WTC11 (cell line): ENCODE data around the gene TXNL4A. TPM values are rescaled to one million over a fixed set of nuclear protein-coding genes. Genes with fewer than 3 reads are reported as not detected.
A peak's percentile ranks its signal among the peaks of the same experiment; 100 is the strongest.

Source experiments
- ATAC-seq: fragments of 200-7000 bp; cut with Tn5 transposase; 2 replicates; pipeline ENCODE4 v1.10.0; 2021; ENCODE audit warnings: mild to moderate bottlenecking, moderate library complexity
- CTCF ChIA-PET: fragments of 300-600 bp; sonication (Branson Sonifier 250); formaldehyde crosslinking; loops from one replicate; lab custom pipeline; 2021; ENCODE audit warnings: antibody characterized with exemption; lab: Charles Lee
- POLR2A ChIA-PET: fragments of 350-600 bp; sonication (Branson Sonifier 250); formaldehyde crosslinking; loops from one replicate; lab custom pipeline; 2021; ENCODE audit warnings: antibody characterized with exemption; lab: Charles Lee
- DNase-seq: peaks from one replicate; pipeline ENCODE4 v3.0.0; 2021; ENCODE audit warnings: low spot score
- H3K27ac Mint-ChIP-seq: 2 replicates; pipeline ENCODE4 v1.8.0; 2021; ENCODE audit warnings: mixed read lengths
- H3K27me3 Mint-ChIP-seq: 2 replicates; pipeline ENCODE4 v1.8.0; 2021; ENCODE audit warnings: low read depth, mild to moderate bottlenecking, moderate library complexity, mixed read lengths
- H3K36me3 Mint-ChIP-seq: 2 replicates; pipeline ENCODE4 v1.8.0; 2021; ENCODE audit warnings: mixed read lengths
- H3K4me1 Mint-ChIP-seq: 2 replicates; pipeline ENCODE4 v1.8.0; 2022; ENCODE audit warnings: mixed read lengths
- H3K4me3 Mint-ChIP-seq: 2 replicates; pipeline ENCODE4 v1.8.0; 2021; ENCODE audit warnings: mild to moderate bottlenecking, moderate library complexity, mixed read lengths
- H3K9me3 Mint-ChIP-seq: 2 replicates; pipeline ENCODE4 v1.8.0; 2021; ENCODE audit warnings: mixed read lengths
- ATF1 ChIP-seq: sonication (generic); formaldehyde crosslinking; IDR thresholded peaks from 2 replicates; pipeline ENCODE4 v1.8.1; 2023; ENCODE audit warnings: mild to moderate bottlenecking, moderate library complexity, missing genetic modification reagents
- E2F4 ChIP-seq: sonication (generic); formaldehyde crosslinking; IDR thresholded peaks from 2 replicates; pipeline ENCODE4 v1.8.1; 2022; ENCODE audit warnings: low read depth, mild to moderate bottlenecking, moderate library complexity, missing genetic modification reagents, borderline replicate concordance
- HMGXB4 ChIP-seq: sonication (generic); formaldehyde crosslinking; IDR thresholded peaks from 2 replicates; pipeline ENCODE4 v1.8.1; 2023; ENCODE audit warnings: mild to moderate bottlenecking, moderate library complexity, missing genetic modification reagents
- JAZF1 ChIP-seq: fragments of 250-450 bp; sonication (Bioruptor Pico); IDR thresholded peaks from 2 replicates; pipeline ENCODE4 v1.9.0; 2021; ENCODE audit warnings: moderate library complexity, mild to moderate bottlenecking, inconsistent platforms
- KAT7 ChIP-seq: sonication (generic); formaldehyde crosslinking; IDR thresholded peaks from 2 replicates; pipeline ENCODE4 v1.8.1; 2023; ENCODE audit warnings: missing genetic modification reagents, mild to moderate bottlenecking, borderline replicate concordance
- MYBL2 ChIP-seq: sonication (generic); formaldehyde crosslinking; IDR thresholded peaks from 2 replicates; pipeline ENCODE4 v1.8.1; 2023; ENCODE audit warnings: mild to moderate bottlenecking, moderate library complexity, missing genetic modification reagents
- NFE2L1 ChIP-seq: sonication (generic); formaldehyde crosslinking; IDR thresholded peaks from 2 replicates; pipeline ENCODE4 v1.8.1; 2023; ENCODE audit warnings: missing genetic modification reagents
- NR2C2 ChIP-seq: sonication (generic); formaldehyde crosslinking; IDR thresholded peaks from 2 replicates; pipeline ENCODE4 v1.8.0; 2022; ENCODE audit warnings: mild to moderate bottlenecking, missing genetic modification reagents
- NR3C1 ChIP-seq: sonication (generic); formaldehyde crosslinking; conservative IDR thresholded peaks from 2 replicates; pipeline ENCODE4 v1.8.1; 2023; ENCODE audit warnings: low read depth, mild to moderate bottlenecking, missing genetic modification reagents
- PREB ChIP-seq: sonication (generic); formaldehyde crosslinking; IDR thresholded peaks from 2 replicates; pipeline ENCODE4 v1.8.1; 2022; ENCODE audit warnings: mild to moderate bottlenecking, missing genetic modification reagents, moderate library complexity, borderline replicate concordance
- SMAD4 ChIP-seq: sonication (generic); formaldehyde crosslinking; IDR thresholded peaks from 2 replicates; pipeline ENCODE4 v1.8.0; 2022; ENCODE audit warnings: mild to moderate bottlenecking, missing genetic modification reagents
- ZNF232 ChIP-seq: sonication (generic); formaldehyde crosslinking; IDR thresholded peaks from 2 replicates; pipeline ENCODE4 v1.8.0; 2022; ENCODE audit warnings: mild to moderate bottlenecking, missing genetic modification reagents
- ZNF317 ChIP-seq: sonication (generic); formaldehyde crosslinking; IDR thresholded peaks from 2 replicates; pipeline ENCODE4 v1.8.1; 2023; ENCODE audit warnings: low read depth, mild to moderate bottlenecking, moderate library complexity, missing genetic modification reagents, borderline replicate concordance
- ZNF396 ChIP-seq: fragments of 250-450 bp; sonication (Bioruptor Pico); IDR thresholded peaks from 2 replicates; pipeline ENCODE4 v1.8.0; 2021; ENCODE audit warnings: mild to moderate bottlenecking, moderate library complexity, borderline replicate concordance
- total RNA-seq: library from RNA; stranded (reverse); gene quantifications from 3 replicates; pipeline ENCODE4 v1.2.3, GENCODE V29; 2021
- TF ChIP-seq, protein P1 (sequence below): sonication (generic); formaldehyde crosslinking; IDR thresholded peaks from 2 replicates; pipeline ENCODE4 v1.8.1; 2022; ENCODE audit warnings: missing genetic modification reagents, borderline replicate concordance
- TF ChIP-seq, protein P2 (sequence below): sonication (generic); formaldehyde crosslinking; IDR thresholded peaks from 2 replicates; pipeline ENCODE4 v1.8.1; 2023; ENCODE audit warnings: mild to moderate bottlenecking, missing genetic modification reagents, moderate library complexity
- TF ChIP-seq, protein P3 (sequence below): sonication (generic); formaldehyde crosslinking; IDR thresholded peaks from 2 replicates; pipeline ENCODE4 v1.8.0; 2022; ENCODE audit warnings: mild to moderate bottlenecking, missing genetic modification reagents
- TF ChIP-seq, protein P4 (sequence below): sonication (generic); formaldehyde crosslinking; conservative IDR thresholded peaks from 2 replicates; pipeline ENCODE4 v1.8.1; 2022; ENCODE audit warnings: mild to moderate bottlenecking, missing genetic modification reagents
- TF ChIP-seq, protein P5 (sequence below): sonication (generic); formaldehyde crosslinking; IDR thresholded peaks from 2 replicates; pipeline ENCODE4 v1.8.0; 2022; ENCODE audit warnings: mild to moderate bottlenecking, missing genetic modification reagents
- TF ChIP-seq, protein P6 (sequence below): fragments of 250-450 bp; sonication (Bioruptor Pico); IDR thresholded peaks from 2 replicates; pipeline ENCODE4 v1.9.0; 2021; ENCODE audit warnings: mild to moderate bottlenecking, borderline replicate concordance

TXNL4A gene
- total RNA-seq, 1 experiment from 2014 or later, result 157 TPM

GRCh38 chr18:79930020-79930642 lies 58.2 kb downstream of the TXNL4A start:
- Mint-ChIP-seq H3K4me1 (peaks cover 19% of the 10 kb centered on the region), H3K36me3 (peaks cover 33% of the 10 kb centered on the region), H3K9me3 (peaks cover 43% of the 10 kb centered on the region), H3K4me3 (no peak overlapping the region), H3K27me3 (no peaks in the 10 kb centered on the region; the same call in 1 of the 2 replicates), H3K27ac (no peak overlapping the region)
- ATAC-seq (no peak), DNase-seq (no peak)
- TF ChIP-seq MYBL2 (CRISPR knock-in tag) (no peak), HMGXB4 (CRISPR knock-in tag) (no peak), ZNF317 (CRISPR knock-in tag) (peak; percentile 98), ZNF232 (CRISPR knock-in tag) (no peak), NR3C1 (CRISPR knock-in tag) (no peak)
- TF ChIP-seq, protein P1, sequence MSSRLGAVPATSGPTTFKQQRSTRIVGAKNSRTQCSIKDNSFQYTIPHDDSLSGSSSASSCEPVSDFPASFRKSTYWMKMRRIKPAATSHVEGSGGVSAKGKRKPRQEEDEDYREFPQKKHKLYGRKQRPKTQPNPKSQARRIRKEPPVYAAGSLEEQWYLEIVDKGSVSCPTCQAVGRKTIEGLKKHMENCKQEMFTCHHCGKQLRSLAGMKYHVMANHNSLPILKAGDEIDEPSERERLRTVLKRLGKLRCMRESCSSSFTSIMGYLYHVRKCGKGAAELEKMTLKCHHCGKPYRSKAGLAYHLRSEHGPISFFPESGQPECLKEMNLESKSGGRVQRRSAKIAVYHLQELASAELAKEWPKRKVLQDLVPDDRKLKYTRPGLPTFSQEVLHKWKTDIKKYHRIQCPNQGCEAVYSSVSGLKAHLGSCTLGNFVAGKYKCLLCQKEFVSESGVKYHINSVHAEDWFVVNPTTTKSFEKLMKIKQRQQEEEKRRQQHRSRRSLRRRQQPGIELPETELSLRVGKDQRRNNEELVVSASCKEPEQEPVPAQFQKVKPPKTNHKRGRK (CRISPR knock-in tag), result no peak
- TF ChIP-seq, protein P2, sequence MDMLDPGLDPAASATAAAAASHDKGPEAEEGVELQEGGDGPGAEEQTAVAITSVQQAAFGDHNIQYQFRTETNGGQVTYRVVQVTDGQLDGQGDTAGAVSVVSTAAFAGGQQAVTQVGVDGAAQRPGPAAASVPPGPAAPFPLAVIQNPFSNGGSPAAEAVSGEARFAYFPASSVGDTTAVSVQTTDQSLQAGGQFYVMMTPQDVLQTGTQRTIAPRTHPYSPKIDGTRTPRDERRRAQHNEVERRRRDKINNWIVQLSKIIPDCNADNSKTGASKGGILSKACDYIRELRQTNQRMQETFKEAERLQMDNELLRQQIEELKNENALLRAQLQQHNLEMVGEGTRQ, result no peak
- ChIA-PET POLR2A (no interaction called here), CTCF (no interaction called here)

GRCh38 chr18:79928563-79928960 lies 59.8 kb downstream of the TXNL4A start:
- no peak overlapping the region for H3K4me3 Mint-ChIP-seq
- H3K36me3 Mint-ChIP-seq, result peaks cover 32% of the 10 kb centered on the region
- ChIA-PET POLR2A (no interaction called here), CTCF (no interaction called here)
- peaks cover 43% of the 10 kb centered on the region for H3K9me3 Mint-ChIP-seq
- H3K27me3 Mint-ChIP-seq, result no peaks in the 10 kb centered on the region; the same call in 1 of the 2 replicates
- H3K4me1 Mint-ChIP-seq, result peaks cover 11% of the 10 kb centered on the region
- DNase-seq (peak; percentile 6), ATAC-seq (no peak)
- no peak overlapping the region for H3K27ac Mint-ChIP-seq
- TF ChIP-seq NR2C2 (CRISPR knock-in tag), result no peak
- TF ChIP-seq JAZF1 (CRISPR knock-in tag), result no peak
- no peak for TF ChIP-seq E2F4
- TF ChIP-seq, protein P3, sequence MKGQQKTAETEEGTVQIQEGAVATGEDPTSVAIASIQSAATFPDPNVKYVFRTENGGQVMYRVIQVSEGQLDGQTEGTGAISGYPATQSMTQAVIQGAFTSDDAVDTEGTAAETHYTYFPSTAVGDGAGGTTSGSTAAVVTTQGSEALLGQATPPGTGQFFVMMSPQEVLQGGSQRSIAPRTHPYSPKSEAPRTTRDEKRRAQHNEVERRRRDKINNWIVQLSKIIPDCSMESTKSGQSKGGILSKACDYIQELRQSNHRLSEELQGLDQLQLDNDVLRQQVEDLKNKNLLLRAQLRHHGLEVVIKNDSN, result no peak
- TF ChIP-seq ATF1 (CRISPR knock-in tag), result no peak
- TF ChIP-seq, protein P4, sequence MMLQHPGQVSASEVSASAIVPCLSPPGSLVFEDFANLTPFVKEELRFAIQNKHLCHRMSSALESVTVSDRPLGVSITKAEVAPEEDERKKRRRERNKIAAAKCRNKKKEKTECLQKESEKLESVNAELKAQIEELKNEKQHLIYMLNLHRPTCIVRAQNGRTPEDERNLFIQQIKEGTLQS, result no peak
- no peak for TF ChIP-seq SMAD4
- TF ChIP-seq, protein P5, sequence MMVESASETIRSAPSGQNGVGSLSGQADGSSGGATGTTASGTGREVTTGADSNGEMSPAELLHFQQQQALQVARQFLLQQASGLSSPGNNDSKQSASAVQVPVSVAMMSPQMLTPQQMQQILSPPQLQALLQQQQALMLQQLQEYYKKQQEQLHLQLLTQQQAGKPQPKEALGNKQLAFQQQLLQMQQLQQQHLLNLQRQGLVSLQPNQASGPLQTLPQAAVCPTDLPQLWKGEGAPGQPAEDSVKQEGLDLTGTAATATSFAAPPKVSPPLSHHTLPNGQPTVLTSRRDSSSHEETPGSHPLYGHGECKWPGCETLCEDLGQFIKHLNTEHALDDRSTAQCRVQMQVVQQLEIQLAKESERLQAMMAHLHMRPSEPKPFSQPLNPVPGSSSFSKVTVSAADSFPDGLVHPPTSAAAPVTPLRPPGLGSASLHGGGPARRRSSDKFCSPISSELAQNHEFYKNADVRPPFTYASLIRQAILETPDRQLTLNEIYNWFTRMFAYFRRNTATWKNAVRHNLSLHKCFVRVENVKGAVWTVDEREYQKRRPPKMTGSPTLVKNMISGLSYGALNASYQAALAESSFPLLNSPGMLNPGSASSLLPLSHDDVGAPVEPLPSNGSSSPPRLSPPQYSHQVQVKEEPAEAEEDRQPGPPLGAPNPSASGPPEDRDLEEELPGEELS (CRISPR knock-in tag), result no peak
- TF ChIP-seq ZNF396 (CRISPR knock-in tag), result no peak
- no peak for TF ChIP-seq NFE2L1 (CRISPR knock-in tag)
- TF ChIP-seq PREB, result no peak
- TF ChIP-seq, protein P6, sequence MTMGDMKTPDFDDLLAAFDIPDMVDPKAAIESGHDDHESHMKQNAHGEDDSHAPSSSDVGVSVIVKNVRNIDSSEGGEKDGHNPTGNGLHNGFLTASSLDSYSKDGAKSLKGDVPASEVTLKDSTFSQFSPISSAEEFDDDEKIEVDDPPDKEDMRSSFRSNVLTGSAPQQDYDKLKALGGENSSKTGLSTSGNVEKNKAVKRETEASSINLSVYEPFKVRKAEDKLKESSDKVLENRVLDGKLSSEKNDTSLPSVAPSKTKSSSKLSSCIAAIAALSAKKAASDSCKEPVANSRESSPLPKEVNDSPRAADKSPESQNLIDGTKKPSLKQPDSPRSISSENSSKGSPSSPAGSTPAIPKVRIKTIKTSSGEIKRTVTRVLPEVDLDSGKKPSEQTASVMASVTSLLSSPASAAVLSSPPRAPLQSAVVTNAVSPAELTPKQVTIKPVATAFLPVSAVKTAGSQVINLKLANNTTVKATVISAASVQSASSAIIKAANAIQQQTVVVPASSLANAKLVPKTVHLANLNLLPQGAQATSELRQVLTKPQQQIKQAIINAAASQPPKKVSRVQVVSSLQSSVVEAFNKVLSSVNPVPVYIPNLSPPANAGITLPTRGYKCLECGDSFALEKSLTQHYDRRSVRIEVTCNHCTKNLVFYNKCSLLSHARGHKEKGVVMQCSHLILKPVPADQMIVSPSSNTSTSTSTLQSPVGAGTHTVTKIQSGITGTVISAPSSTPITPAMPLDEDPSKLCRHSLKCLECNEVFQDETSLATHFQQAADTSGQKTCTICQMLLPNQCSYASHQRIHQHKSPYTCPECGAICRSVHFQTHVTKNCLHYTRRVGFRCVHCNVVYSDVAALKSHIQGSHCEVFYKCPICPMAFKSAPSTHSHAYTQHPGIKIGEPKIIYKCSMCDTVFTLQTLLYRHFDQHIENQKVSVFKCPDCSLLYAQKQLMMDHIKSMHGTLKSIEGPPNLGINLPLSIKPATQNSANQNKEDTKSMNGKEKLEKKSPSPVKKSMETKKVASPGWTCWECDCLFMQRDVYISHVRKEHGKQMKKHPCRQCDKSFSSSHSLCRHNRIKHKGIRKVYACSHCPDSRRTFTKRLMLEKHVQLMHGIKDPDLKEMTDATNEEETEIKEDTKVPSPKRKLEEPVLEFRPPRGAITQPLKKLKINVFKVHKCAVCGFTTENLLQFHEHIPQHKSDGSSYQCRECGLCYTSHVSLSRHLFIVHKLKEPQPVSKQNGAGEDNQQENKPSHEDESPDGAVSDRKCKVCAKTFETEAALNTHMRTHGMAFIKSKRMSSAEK, result no peak
- TF ChIP-seq KAT7 (CRISPR knock-in tag), result no peak
